ENCODE results near the gene IL32.

The IL32 gene

GRCh38 chr16:3027983-3028715, 37.3 kb upstream of the IL32 start (continued):
- TF ChIP-seq ZNF707 (tag by site-specific recombination; IDR thresholded peaks at IDR 0.05) (no peak), ZIC2 (tag by site-specific recombination; IDR thresholded peaks at IDR 0.05) (peak; percentile 64), PRDM6 (tag by site-specific recombination; IDR thresholded peaks at IDR 0.05) (no peak), ZNF16 (tag by site-specific recombination; IDR thresholded peaks at IDR 0.05; ENCODE audit: low read depth) (no peak), ZNF433 (tag by site-specific recombination; IDR thresholded peaks at IDR 0.05; ENCODE audit: low read depth) (no peak), HOXD13 (CRISPR knock-in tag; IDR thresholded peaks at IDR 0.05; ENCODE audit: borderline replicate concordance) (no peak), ZNF488 (tag by site-specific recombination; IDR thresholded peaks at IDR 0.05) (no peak), SP2 (tag by site-specific recombination; IDR thresholded peaks at IDR 0.05) (peak; percentile 80), ZNF404 (tag by site-specific recombination; IDR thresholded peaks at IDR 0.05) (no peak), ZNF670 (tag by site-specific recombination; IDR thresholded peaks at IDR 0.05; ENCODE audit: low read depth) (no peak), ZBTB21 (tag by site-specific recombination; IDR thresholded peaks at IDR 0.05) (no peak), KLF9 (tag by site-specific recombination; IDR thresholded peaks at IDR 0.05; ENCODE audit: low read depth) (peak; percentile 97), ZNF302 (tag by site-specific recombination; IDR thresholded peaks at IDR 0.05; ENCODE audit: low read depth) (no peak), ZBTB8A (tag by site-specific recombination; IDR thresholded peaks at IDR 0.05) (peak; percentile 48), OVOL3 (tag by site-specific recombination; IDR thresholded peaks at IDR 0.05) (no peak), ZBTB20 (tag by site-specific recombination; IDR thresholded peaks at IDR 0.05) (peak; percentile 48; the same call in 1 of the 2 replicates), TCF7L2 (IDR thresholded peaks at IDR 0.05; ENCODE audit: borderline replicate concordance, low read depth, low read length) (no peak), ZFP41 (tag by site-specific recombination; IDR thresholded peaks at IDR 0.05; ENCODE audit: borderline replicate concordance) (no peak), KLF8 (tag by site-specific recombination; IDR thresholded peaks at IDR 0.05) (peak; percentile 66; the same call in 1 of the 2 replicates), ZNF585B (tag by site-specific recombination; IDR thresholded peaks at IDR 0.05) (no peak), KLF10 (tag by site-specific recombination; IDR thresholded peaks at IDR 0.05) (peak; percentile 32; the same call in 1 of the 2 replicates), ZNF394 (tag by site-specific recombination; IDR thresholded peaks at IDR 0.05; ENCODE audit: borderline replicate concordance) (no peak), ZNF626 (tag by site-specific recombination; IDR thresholded peaks at IDR 0.05) (no peak), SALL2 (tag by site-specific recombination; IDR thresholded peaks at IDR 0.05; ENCODE audit: borderline replicate concordance) (no peak), GLIS2 (tag by site-specific recombination; IDR thresholded peaks at IDR 0.05) (peak; percentile 46; the same call in 1 of the 2 replicates), KLF1 (tag by site-specific recombination; IDR thresholded peaks at IDR 0.05) (peak; percentile 78), ZNF174 (tag by site-specific recombination; IDR thresholded peaks at IDR 0.05) (no peak), RBAK (tag by site-specific recombination; IDR thresholded peaks at IDR 0.05) (no peak), ZNF37A (tag by site-specific recombination; IDR thresholded peaks at IDR 0.05) (no peak), ZNF311 (tag by site-specific recombination; IDR thresholded peaks at IDR 0.05; ENCODE audit: borderline replicate concordance) (no peak), BCL6B (tag by site-specific recombination; IDR thresholded peaks at IDR 0.05) (no peak), ZNF555 (tag by site-specific recombination; conservative IDR thresholded peaks at IDR 0.05) (no peak), ZNF132 (tag by site-specific recombination; IDR thresholded peaks at IDR 0.05; ENCODE audit: borderline replicate concordance) (no peak)
- TF ChIP-seq, protein P1, sequence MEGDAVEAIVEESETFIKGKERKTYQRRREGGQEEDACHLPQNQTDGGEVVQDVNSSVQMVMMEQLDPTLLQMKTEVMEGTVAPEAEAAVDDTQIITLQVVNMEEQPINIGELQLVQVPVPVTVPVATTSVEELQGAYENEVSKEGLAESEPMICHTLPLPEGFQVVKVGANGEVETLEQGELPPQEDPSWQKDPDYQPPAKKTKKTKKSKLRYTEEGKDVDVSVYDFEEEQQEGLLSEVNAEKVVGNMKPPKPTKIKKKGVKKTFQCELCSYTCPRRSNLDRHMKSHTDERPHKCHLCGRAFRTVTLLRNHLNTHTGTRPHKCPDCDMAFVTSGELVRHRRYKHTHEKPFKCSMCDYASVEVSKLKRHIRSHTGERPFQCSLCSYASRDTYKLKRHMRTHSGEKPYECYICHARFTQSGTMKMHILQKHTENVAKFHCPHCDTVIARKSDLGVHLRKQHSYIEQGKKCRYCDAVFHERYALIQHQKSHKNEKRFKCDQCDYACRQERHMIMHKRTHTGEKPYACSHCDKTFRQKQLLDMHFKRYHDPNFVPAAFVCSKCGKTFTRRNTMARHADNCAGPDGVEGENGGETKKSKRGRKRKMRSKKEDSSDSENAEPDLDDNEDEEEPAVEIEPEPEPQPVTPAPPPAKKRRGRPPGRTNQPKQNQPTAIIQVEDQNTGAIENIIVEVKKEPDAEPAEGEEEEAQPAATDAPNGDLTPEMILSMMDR (tag by site-specific recombination; IDR thresholded peaks at IDR 0.05) = peak; percentile 90
- TF ChIP-seq, protein P2, sequence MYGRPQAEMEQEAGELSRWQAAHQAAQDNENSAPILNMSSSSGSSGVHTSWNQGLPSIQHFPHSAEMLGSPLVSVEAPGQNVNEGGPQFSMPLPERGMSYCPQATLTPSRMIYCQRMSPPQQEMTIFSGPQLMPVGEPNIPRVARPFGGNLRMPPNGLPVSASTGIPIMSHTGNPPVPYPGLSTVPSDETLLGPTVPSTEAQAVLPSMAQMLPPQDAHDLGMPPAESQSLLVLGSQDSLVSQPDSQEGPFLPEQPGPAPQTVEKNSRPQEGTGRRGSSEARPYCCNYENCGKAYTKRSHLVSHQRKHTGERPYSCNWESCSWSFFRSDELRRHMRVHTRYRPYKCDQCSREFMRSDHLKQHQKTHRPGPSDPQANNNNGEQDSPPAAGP (tag by site-specific recombination; IDR thresholded peaks at IDR 0.05) = peak; percentile 66; the same call in 1 of the 2 replicates

Data from HEK293 (cell line).